ENCODE data around the gene TINAGL1.

TINAGL1 gene

GRCh38 chr1:31548907-31549808 is 27.2 kb upstream of the TINAGL1 start:
- Histone ChIP-seq H3K36me3 (ENCODE audit: control insufficient read depth, insufficient read depth, low read length) (no peaks in the 10 kb centered on the region), H3K9me3 (ENCODE audit: control insufficient read depth, low read length) (no peaks in the 10 kb centered on the region), H3K4me1 (ENCODE audit: control insufficient read depth, insufficient read depth, low read length) (no peaks in the 10 kb centered on the region), H3K27me3 (ENCODE audit: control insufficient read depth, insufficient read depth, low read length, poor library complexity, severe bottlenecking) (no peaks in the 10 kb centered on the region), H3K4me3 (ENCODE audit: insufficient read depth, low read depth, low read length) (peak overlapping the region; percentile 32), H3K27ac (ENCODE audit: insufficient read depth, low read depth, low read length, poor library complexity, severe bottlenecking) (no peak overlapping the region)
- WGBS, 2 experiments, result 3 to 5% methylated on average over 23 to 24 of the region's 24 CpGs

- no peaks in the 10 kb centered on the region for H3K27me3 ChIP-seq (ENCODE audit: control insufficient read depth, insufficient read depth, low read length, poor library complexity, severe bottlenecking)
- no peaks in the 10 kb centered on the region for H3K9me3 ChIP-seq (ENCODE audit: control insufficient read depth, low read length)
- H3K36me3 ChIP-seq (ENCODE audit: control insufficient read depth, insufficient read depth, low read length), result no peaks in the 10 kb centered on the region
- H3K4me1 ChIP-seq (ENCODE audit: control insufficient read depth, insufficient read depth, low read length), result no peaks in the 10 kb centered on the region
- peak overlapping the region; percentile 32 for H3K4me3 ChIP-seq (ENCODE audit: insufficient read depth, low read depth, low read length)
- WGBS, 2 experiments, result 85% methylated on average over 7 of the region's 7 CpGs
- H3K27ac ChIP-seq (ENCODE audit: insufficient read depth, low read depth, low read length, poor library complexity, severe bottlenecking), result no peak overlapping the region
Measured at GRCh38 chr1:31549809-31550620, 26.3 kb upstream of the TINAGL1 start.

GRCh38 chr1:31551208-31551607 is 25.1 kb upstream of the TINAGL1 start:
- no peaks in the 10 kb centered on the region for H3K27me3 ChIP-seq (ENCODE audit: control insufficient read depth, insufficient read depth, low read length, poor library complexity, severe bottlenecking)
- H3K9me3 ChIP-seq (ENCODE audit: control insufficient read depth, low read length), result no peaks in the 10 kb centered on the region
- no peaks in the 10 kb centered on the region for H3K36me3 ChIP-seq (ENCODE audit: control insufficient read depth, insufficient read depth, low read length)
- WGBS, 2 experiments, result 82 to 95% methylated on average over 1 of the region's 1 CpG
- no peak overlapping the region for H3K27ac ChIP-seq (ENCODE audit: insufficient read depth, low read depth, low read length, poor library complexity, severe bottlenecking)
- no peak overlapping the region for H3K4me3 ChIP-seq (ENCODE audit: insufficient read depth, low read depth, low read length)
- no peaks in the 10 kb centered on the region for H3K4me1 ChIP-seq (ENCODE audit: control insufficient read depth, insufficient read depth, low read length)

DNA sequence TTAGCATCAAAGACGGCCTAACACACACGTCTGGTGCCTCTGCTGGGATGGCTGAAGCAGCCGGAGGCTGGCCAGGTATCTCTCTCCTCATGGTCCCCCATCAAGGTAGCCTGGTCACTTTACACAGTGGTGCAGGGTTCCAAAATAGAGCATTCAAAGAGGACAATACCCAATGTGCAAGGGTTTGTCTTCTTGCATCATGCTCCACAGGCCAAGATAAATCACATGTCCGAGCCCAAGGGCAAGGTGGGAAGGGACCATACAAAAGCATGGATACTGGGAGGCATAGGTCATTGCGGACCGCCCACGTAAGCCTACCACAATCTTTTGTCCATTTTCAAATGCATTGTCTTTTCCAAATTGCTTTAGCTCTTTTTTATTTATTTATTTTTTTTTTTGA is 23.8 kb upstream of the TINAGL1 start:
- H3K4me3 ChIP-seq (ENCODE audit: insufficient read depth, low read depth, low read length), result no peak overlapping the region
- H3K27ac ChIP-seq (ENCODE audit: insufficient read depth, low read depth, low read length, poor library complexity, severe bottlenecking), result no peak overlapping the region
- H3K27me3 ChIP-seq (ENCODE audit: control insufficient read depth, insufficient read depth, low read length, poor library complexity, severe bottlenecking), result no peaks in the 10 kb centered on the region
- H3K36me3 ChIP-seq (ENCODE audit: control insufficient read depth, insufficient read depth, low read length), result no peaks in the 10 kb centered on the region
- WGBS, 2 experiments, result 92% methylated on average over 7 of the region's 7 CpGs
- no peaks in the 10 kb centered on the region for H3K4me1 ChIP-seq (ENCODE audit: control insufficient read depth, insufficient read depth, low read length)
- H3K9me3 ChIP-seq (ENCODE audit: control insufficient read depth, low read length), result no peaks in the 10 kb centered on the region

DNA sequence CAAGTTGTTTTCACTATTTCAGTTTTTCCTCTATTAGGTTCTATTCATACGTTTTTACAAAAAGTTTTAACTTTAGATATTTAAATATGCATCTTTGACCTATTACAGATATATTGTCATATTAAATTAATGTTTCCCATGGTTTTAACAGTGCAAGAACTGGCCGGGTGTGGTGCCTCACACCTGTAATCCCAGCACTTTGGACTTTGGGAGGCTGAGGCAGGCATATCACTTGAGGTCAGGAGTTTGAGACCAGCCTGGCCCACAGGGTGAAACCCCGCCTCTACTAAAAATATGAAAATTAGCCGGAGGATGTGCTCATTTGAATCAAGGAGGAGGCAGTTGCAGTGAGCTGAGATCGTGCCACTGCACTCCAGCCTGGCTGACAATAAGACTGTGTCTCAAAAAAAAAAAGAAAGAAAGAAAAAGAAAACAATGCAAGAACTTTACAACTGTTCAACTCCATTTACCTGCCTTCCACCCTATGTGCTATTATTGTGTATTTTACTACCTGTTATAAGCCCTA is 19.8 kb upstream of the TINAGL1 start:
- Histone ChIP-seq H3K4me3 (ENCODE audit: insufficient read depth, low read depth, low read length) (no peak overlapping the region), H3K36me3 (ENCODE audit: control insufficient read depth, insufficient read depth, low read length) (no peaks in the 10 kb centered on the region), H3K27ac (ENCODE audit: insufficient read depth, low read depth, low read length, poor library complexity, severe bottlenecking) (no peak overlapping the region), H3K27me3 (ENCODE audit: control insufficient read depth, insufficient read depth, low read length, poor library complexity, severe bottlenecking) (no peaks in the 10 kb centered on the region), H3K9me3 (ENCODE audit: control insufficient read depth, low read length) (no peaks in the 10 kb centered on the region), H3K4me1 (ENCODE audit: control insufficient read depth, insufficient read depth, low read length) (no peaks in the 10 kb centered on the region)
- WGBS, 2 experiments, result 83 to 90% methylated on average over 4 to 5 of the region's 5 CpGs

GRCh38 chr1:31559715-31560114 is 16.6 kb upstream of the TINAGL1 start:
- Histone ChIP-seq H3K4me1 (ENCODE audit: control insufficient read depth, insufficient read depth, low read length) (peaks cover 3% of the 10 kb centered on the region), H3K4me3 (ENCODE audit: insufficient read depth, low read depth, low read length) (no peak overlapping the region), H3K27ac (ENCODE audit: insufficient read depth, low read depth, low read length, poor library complexity, severe bottlenecking) (no peak overlapping the region), H3K36me3 (ENCODE audit: control insufficient read depth, insufficient read depth, low read length) (no peaks in the 10 kb centered on the region), H3K9me3 (ENCODE audit: control insufficient read depth, low read length) (no peaks in the 10 kb centered on the region), H3K27me3 (ENCODE audit: control insufficient read depth, insufficient read depth, low read length, poor library complexity, severe bottlenecking) (no peaks in the 10 kb centered on the region)

GRCh38 chr1:31560394-31560793 is 15.9 kb upstream of the TINAGL1 start:
- H3K4me3 ChIP-seq (ENCODE audit: insufficient read depth, low read depth, low read length), result no peak overlapping the region
- no peak overlapping the region for H3K27ac ChIP-seq (ENCODE audit: insufficient read depth, low read depth, low read length, poor library complexity, severe bottlenecking)
- WGBS, 2 experiments, result 58 to 87% methylated on average over 2 to 4 of the region's 4 CpGs
- H3K4me1 ChIP-seq (ENCODE audit: control insufficient read depth, insufficient read depth, low read length), result peaks cover 3% of the 10 kb centered on the region
- H3K36me3 ChIP-seq (ENCODE audit: control insufficient read depth, insufficient read depth, low read length), result no peaks in the 10 kb centered on the region
- H3K27me3 ChIP-seq (ENCODE audit: control insufficient read depth, insufficient read depth, low read length, poor library complexity, severe bottlenecking), result no peaks in the 10 kb centered on the region
- H3K9me3 ChIP-seq (ENCODE audit: control insufficient read depth, low read length), result no peaks in the 10 kb centered on the region

GRCh38 chr1:31562707-31563360 is 13.5 kb upstream of the TINAGL1 start:
- WGBS, 2 experiments, result 62 to 64% methylated on average over 3 of the region's 3 CpGs
- H3K27ac ChIP-seq (ENCODE audit: insufficient read depth, low read depth, low read length, poor library complexity, severe bottlenecking), result no peak overlapping the region
- peaks cover 3% of the 10 kb centered on the region for H3K4me1 ChIP-seq (ENCODE audit: control insufficient read depth, insufficient read depth, low read length)
- H3K4me3 ChIP-seq (ENCODE audit: insufficient read depth, low read depth, low read length), result no peak overlapping the region
- no peaks in the 10 kb centered on the region for H3K9me3 ChIP-seq (ENCODE audit: control insufficient read depth, low read length)
- no peaks in the 10 kb centered on the region for H3K36me3 ChIP-seq (ENCODE audit: control insufficient read depth, insufficient read depth, low read length)
- no peaks in the 10 kb centered on the region for H3K27me3 ChIP-seq (ENCODE audit: control insufficient read depth, insufficient read depth, low read length, poor library complexity, severe bottlenecking)

GRCh38 chr1:31564606-31564989 is 11.7 kb upstream of the TINAGL1 start:
- 90 to 93% methylated on average over 5 of the region's 5 CpGs for WGBS, 2 experiments
- H3K9me3 ChIP-seq (ENCODE audit: control insufficient read depth, low read length), result no peaks in the 10 kb centered on the region
- H3K27me3 ChIP-seq (ENCODE audit: control insufficient read depth, insufficient read depth, low read length, poor library complexity, severe bottlenecking), result no peaks in the 10 kb centered on the region
- H3K36me3 ChIP-seq (ENCODE audit: control insufficient read depth, insufficient read depth, low read length), result no peaks in the 10 kb centered on the region
- H3K4me1 ChIP-seq (ENCODE audit: control insufficient read depth, insufficient read depth, low read length), result peaks cover 3% of the 10 kb centered on the region
- no peak overlapping the region for H3K27ac ChIP-seq (ENCODE audit: insufficient read depth, low read depth, low read length, poor library complexity, severe bottlenecking)
- no peak overlapping the region for H3K4me3 ChIP-seq (ENCODE audit: insufficient read depth, low read depth, low read length)

All from ectodermal cell (in vitro differentiated cells).